Hepatocyte (in vitro differentiated cells): Measurements from ENCODE around the gene SMIM28.

Experiments used
- EZH2 ChIP-seq: fragments of 200-600 bp; sonication (generic); IDR thresholded peaks from 2 replicates; pipeline ENCODE4 v1.6.1; 2016; ENCODE audit warnings: antibody characterized with exemption, mild to moderate bottlenecking, borderline replicate concordance
- TF ChIP-seq, protein P1 (sequence below): fragments of 200-600 bp; sonication (generic); IDR thresholded peaks from 2 replicates; pipeline ENCODE4 v1.5.1; 2016; ENCODE audit warnings: antibody characterized with exemption, mild to moderate bottlenecking; ENCODE audit not compliant: poor library complexity

- TF ChIP-seq, protein P1, sequence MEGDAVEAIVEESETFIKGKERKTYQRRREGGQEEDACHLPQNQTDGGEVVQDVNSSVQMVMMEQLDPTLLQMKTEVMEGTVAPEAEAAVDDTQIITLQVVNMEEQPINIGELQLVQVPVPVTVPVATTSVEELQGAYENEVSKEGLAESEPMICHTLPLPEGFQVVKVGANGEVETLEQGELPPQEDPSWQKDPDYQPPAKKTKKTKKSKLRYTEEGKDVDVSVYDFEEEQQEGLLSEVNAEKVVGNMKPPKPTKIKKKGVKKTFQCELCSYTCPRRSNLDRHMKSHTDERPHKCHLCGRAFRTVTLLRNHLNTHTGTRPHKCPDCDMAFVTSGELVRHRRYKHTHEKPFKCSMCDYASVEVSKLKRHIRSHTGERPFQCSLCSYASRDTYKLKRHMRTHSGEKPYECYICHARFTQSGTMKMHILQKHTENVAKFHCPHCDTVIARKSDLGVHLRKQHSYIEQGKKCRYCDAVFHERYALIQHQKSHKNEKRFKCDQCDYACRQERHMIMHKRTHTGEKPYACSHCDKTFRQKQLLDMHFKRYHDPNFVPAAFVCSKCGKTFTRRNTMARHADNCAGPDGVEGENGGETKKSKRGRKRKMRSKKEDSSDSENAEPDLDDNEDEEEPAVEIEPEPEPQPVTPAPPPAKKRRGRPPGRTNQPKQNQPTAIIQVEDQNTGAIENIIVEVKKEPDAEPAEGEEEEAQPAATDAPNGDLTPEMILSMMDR: no peak
- no peak for TF ChIP-seq EZH2
These were observed 11.8 kb downstream of the SMIM28 start for GRCh38 chr6:138389551-138389950.
